SK-N-MC (cell line): ENCODE results near the gene C4orf51.

Experiments
- EZH2 ChIP-seq: fragments of 200-600 bp; sonication (generic); IDR thresholded peaks from one replicate; pipeline ENCODE4 v1.6.1; 2017; ENCODE audit warnings: antibody characterized with exemption
- FOXP2 ChIP-seq: optimal IDR thresholded peaks from 2 replicates; pipeline ENCODE3; 2011; ENCODE audit warnings: mild to moderate bottlenecking, moderate library complexity; ENCODE audit not compliant: insufficient read depth; ENCODE audit errors: extremely low read length, control extremely low read depth
- POLR2AphosphoS5 ChIP-seq: IDR thresholded peaks from 2 replicates; pipeline ENCODE4 v1.6.1; 2012; ENCODE audit warnings: mild to moderate bottlenecking, low read depth, low read length, borderline replicate concordance

DNA sequence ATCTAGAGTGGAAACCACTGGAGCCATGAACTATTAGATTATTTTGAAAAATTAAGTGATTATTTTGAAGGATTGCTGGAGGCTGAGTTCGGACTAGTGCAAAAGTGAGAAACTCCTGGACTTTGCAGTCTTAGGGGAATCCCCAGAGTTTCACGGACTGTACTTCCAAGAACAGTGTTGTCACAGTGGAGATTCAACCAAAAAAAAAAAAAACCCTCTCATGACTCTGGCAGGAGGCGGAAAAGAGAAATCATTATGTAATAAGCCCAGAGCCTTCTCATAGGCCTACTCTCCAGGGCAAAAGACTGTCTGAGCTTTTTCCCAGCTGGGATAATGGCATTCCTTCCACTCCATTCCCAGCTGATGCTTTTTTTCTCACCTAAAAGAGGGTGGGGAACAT, 16.8 kb upstream of the C4orf51 start:
- TF ChIP-seq FOXP2 (no peak), EZH2 (no peak), POLR2AphosphoS5 (no peak)
